Panc1 (cell line): Measurements from ENCODE around the gene ZCCHC7. TPM values are rescaled to one million over a fixed set of nuclear protein-coding genes. Genes with fewer than 3 reads are reported as not detected.
A peak's percentile ranks its signal among the peaks of the same experiment; 100 is the strongest.
"Not testable (repeated sequence)": the region's sequence is repeated elsewhere in the genome, so short reads cannot be mapped to it uniquely, and the experiment has no call there.

Experiments used
- ATAC-seq: fragments of 200-7000 bp; cut with Tn5 transposase; 2 replicates; pipeline ENCODE4 v1.9.1; 2020; ENCODE audit warnings: mild to moderate bottlenecking, moderate library complexity
- BruUV-seq: library from RNA; stranded (reverse); fragments of 400-500 nt; replicated peaks from 2 replicates; lab custom pipeline; 2021; lab: Mats Ljungman, UMichigan
- CTCF ChIA-PET: fragments of 300-600 bp; sonication (Branson Sonifier 250); formaldehyde crosslinking; loops from one replicate; lab custom pipeline; 2022; ENCODE audit warnings: antibody characterized with exemption; lab: Charles Lee
- POLR2A ChIA-PET: fragments of 300-600 bp; sonication (Branson Sonifier 250); formaldehyde crosslinking; loops from one replicate; lab custom pipeline; 2022; ENCODE audit warnings: antibody characterized with exemption; lab: Charles Lee
- DNase-seq: peaks from one replicate; pipeline ENCODE4 v3.0.0-alpha.2; 2010; ENCODE audit warnings: low read depth, low spot score
- H3K27ac ChIP-seq: 2 replicates; pipeline ENCODE4 v1.5.1; 2011; ENCODE audit warnings: mild to moderate bottlenecking, low read length, inconsistent platforms
- H3K27me3 ChIP-seq: fragments of 200-500 bp; sonication (Bioruptor generic); 2 replicates; pipeline ENCODE4 v1.6.0; 2014; ENCODE audit warnings: low read length, inconsistent platforms; ENCODE audit not compliant: control insufficient read depth, insufficient read depth
- H3K36me3 ChIP-seq: fragments of 200-500 bp; sonication (Bioruptor generic); 2 replicates; pipeline ENCODE4 v1.5.1; 2014; ENCODE audit warnings: inconsistent platforms, mild to moderate bottlenecking, low read length, moderate library complexity; ENCODE audit not compliant: control insufficient read depth, insufficient read depth
- H3K4me1 ChIP-seq: 2 replicates; pipeline ENCODE4 v1.5.1; 2011; ENCODE audit warnings: inconsistent platforms, mild to moderate bottlenecking, low read length, moderate library complexity; ENCODE audit not compliant: control insufficient read depth, insufficient read depth
- H3K4me3 ChIP-seq, 2 experiments: 2 replicates each; pipeline ENCODE4 v1.5.1; 2011 to 2012; ENCODE audit warnings: low read depth in 2 of 2, low read length in 2 of 2, mild to moderate bottlenecking in 2 of 2, inconsistent platforms in 1 of 2, moderate library complexity in 1 of 2
- H3K9me3 ChIP-seq: fragments of 200-500 bp; sonication (Bioruptor generic); 2 replicates; pipeline ENCODE4 v1.5.1; 2014; ENCODE audit warnings: low read depth, mild to moderate bottlenecking, inconsistent platforms, low read length, moderate library complexity; ENCODE audit not compliant: control insufficient read depth, insufficient read depth
- CTCF ChIP-seq: fragments of 450-650 bp; IDR thresholded peaks from 2 replicates; pipeline ENCODE4 v1.5.1; 2017; ENCODE audit warnings: mild to moderate bottlenecking
- POLR2AphosphoS5 ChIP-seq: IDR thresholded peaks from 2 replicates; pipeline ENCODE4 v1.6.1; 2012; ENCODE audit warnings: mild to moderate bottlenecking, low read depth, low read length, moderate library complexity
- REST ChIP-seq, 2 experiments: IDR thresholded peaks; 2 replicates each; pipeline ENCODE4 v1.6.1; 2011 to 2012; ENCODE audit warnings: low read depth in 2 of 2, control low read depth in 1 of 2, low read length in 1 of 2, mild to moderate bottlenecking in 1 of 2, moderate library complexity in 1 of 2; ENCODE audit not compliant: insufficient read depth in 1 of 2
- SIN3A ChIP-seq: IDR thresholded peaks from 2 replicates; pipeline ENCODE4 v1.6.1; 2012; ENCODE audit warnings: low read depth, mild to moderate bottlenecking, low read length, moderate library complexity, borderline replicate concordance; ENCODE audit not compliant: insufficient read depth
- TCF7L2 ChIP-seq: IDR thresholded peaks from 2 replicates; pipeline ENCODE4 v1.6.1; 2011; ENCODE audit warnings: mild to moderate bottlenecking, low read depth, low read length, inconsistent platforms
- in situ Hi-C: cut with HindIII; loops from 2 replicates; pipeline ENCODE4 v1.10.0; 2016; ENCODE audit warnings: low sequenced_read_pairs, low pct_unique_long_range_greater_than_20kb
- intact Hi-C: fragments of 100-400 bp; cut with micrococcal nuclease; formaldehyde crosslinking; loops from one replicate; pipeline ENCODE4 v1.10.0; 2022; ENCODE audit not compliant: unreplicated experiment
- total RNA-seq: library from RNA; stranded (reverse); gene quantifications from one replicate; pipeline ENCODE4 v1.2.1, GENCODE V29; 2021; ENCODE audit not compliant: unreplicated experiment

Gene ZCCHC7
- total RNA-seq, 1 experiment from 2014 or later = 43.7 TPM

- POLR2A ChIA-PET = no interaction called here
- intact Hi-C loops (no loop called here), in situ Hi-C loops (no loop called here)
- no TSS peak for BruUV-seq
- DNase-seq = no peak
- no peak for TF ChIP-seq REST (IDR thresholded peaks at IDR 0.05; ENCODE audit: insufficient read depth in 1 of 2, low read depth in 2 of 2, low read length in 1 of 2)
- TF ChIP-seq SIN3A = no peak
- TF ChIP-seq CTCF = no peak
- no peak for TF ChIP-seq TCF7L2
- no peak for TF ChIP-seq POLR2AphosphoS5
- no peaks in the 10 kb centered on the region for H3K36me3 ChIP-seq
- H3K4me1 ChIP-seq = peaks cover 12% of the 10 kb centered on the region; the same call in 1 of the 2 replicates
- H3K27ac ChIP-seq = peak overlapping the region; percentile 29; the same call in 1 of the 2 replicates
- H3K4me3 ChIP-seq = no peak overlapping the region
- no peaks in the 10 kb centered on the region for H3K27me3 ChIP-seq
- H3K9me3 ChIP-seq = no peaks in the 10 kb centered on the region
- no peak for ATAC-seq
- CTCF ChIA-PET = no interaction called here
These were observed 170.1 kb downstream of the ZCCHC7 start for GRCh38 chr9:37290366-37290939.

GRCh38 chr9:37290940-37291485 lies 170.6 kb downstream of the ZCCHC7 start:
- H3K36me3 ChIP-seq = no peaks in the 10 kb centered on the region
- CTCF ChIA-PET = no interaction called here
- H3K27ac ChIP-seq = peak overlapping the region; percentile 29; the same call in 1 of the 2 replicates
- intact Hi-C loops (no loop called here), in situ Hi-C loops (no loop called here)
- no TSS peak for BruUV-seq
- TF ChIP-seq SIN3A (no peak), TCF7L2 (no peak), REST (IDR thresholded peaks at IDR 0.05; ENCODE audit: insufficient read depth in 1 of 2, low read depth in 2 of 2, low read length in 1 of 2) (no peak), POLR2AphosphoS5 (no peak), CTCF (no peak)
- ATAC-seq = no peak
- H3K4me1 ChIP-seq = peaks cover 12% of the 10 kb centered on the region; the same call in 1 of the 2 replicates
- H3K27me3 ChIP-seq = no peaks in the 10 kb centered on the region
- H3K4me3 ChIP-seq = no peak overlapping the region
- H3K9me3 ChIP-seq = no peaks in the 10 kb centered on the region
- peak; percentile 67 for DNase-seq
- POLR2A ChIA-PET = no interaction called here

DNA sequence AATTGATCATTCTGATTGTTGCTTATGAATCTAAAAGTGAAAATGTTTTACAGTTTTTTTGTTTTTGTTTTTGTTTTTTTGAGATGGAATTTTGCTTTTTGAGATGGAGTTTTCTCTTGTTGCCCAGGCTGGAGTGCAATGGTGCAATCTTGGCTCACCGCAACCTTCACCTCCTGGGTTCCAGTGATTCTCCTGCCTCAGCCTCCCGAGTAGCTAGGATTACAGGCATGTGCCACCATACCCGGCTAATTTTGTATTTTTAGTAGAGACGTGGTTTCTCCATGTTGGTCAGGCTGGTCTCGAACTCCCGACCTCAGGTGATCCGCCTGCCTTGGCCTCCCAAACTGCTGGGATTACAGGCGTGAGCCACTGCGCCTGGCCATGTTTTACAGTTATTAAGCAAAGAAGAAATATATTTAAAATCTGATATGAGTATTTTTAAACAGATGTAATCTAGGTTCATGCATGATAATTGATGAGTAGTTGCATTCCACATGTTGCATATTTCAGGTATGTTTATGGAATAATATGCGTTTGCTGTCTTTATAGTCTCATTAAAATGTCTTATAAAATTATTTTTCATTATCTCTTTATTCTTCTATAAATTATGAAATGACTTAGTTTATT lies 171.4 kb downstream of the ZCCHC7 start:
- H3K4me1 ChIP-seq = peaks cover 12% of the 10 kb centered on the region; the same call in 1 of the 2 replicates
- BruUV-seq, CTCF ChIA-PET, H3K4me3 ChIP-seq, DNase-seq, H3K27me3 ChIP-seq, H3K27ac ChIP-seq, ATAC-seq, H3K36me3 ChIP-seq, POLR2A ChIA-PET, H3K9me3 ChIP-seq, in situ Hi-C loops, intact Hi-C loops: not testable (repeated sequence)
